ENCODE data around the gene UPK1B.

- TF ChIP-seq POLR2A (IDR thresholded peaks at IDR 0.05) (no peak), CTCF (IDR thresholded peaks at IDR 0.05) (no peak), EP300 (IDR thresholded peaks at IDR 0.05) (no peak), POLR2AphosphoS5 (IDR thresholded peaks at IDR 0.05) (no peak)
Measured at GRCh38 chr3:119161240-119161639, 12.2 kb upstream of the UPK1B start.

All from suprapubic skin (tissue), 4 donors.